ENCODE measurements around the gene FAM169A. TPM values are rescaled to one million over a fixed set of nuclear protein-coding genes. Genes with fewer than 3 reads are reported as not detected.

FAM169A gene
- total and polyA plus RNA-seq, 2 of the 4 experiments (the other 2 are of a cell fraction): under 0.01 TPM; not detected in 1

GRCh38 chr5:74895906-74896305 is 29.7 kb upstream of the FAM169A start:
- Histone ChIP-seq H2BK15ac (ENCODE audit: low read depth, low read length) (no peak overlapping the region), H2AK5ac (ENCODE audit: low read depth, low read length) (no peak overlapping the region), H2BK5ac (ENCODE audit: low read depth, low read length, poor library complexity, severe bottlenecking) (no peak overlapping the region), H3K27me3 (ENCODE audit: control insufficient read depth, insufficient read depth, low read length) (no peaks in the 10 kb centered on the region), H2AK9ac (replicated peaks; ENCODE audit: low read depth, low read length, poor library complexity) (no peak overlapping the region), H3K9me1 (ENCODE audit: insufficient read depth, low read length) (no peaks in the 10 kb centered on the region), H3K9ac (ENCODE audit: low read depth, low read length) (no peak overlapping the region), H3K14ac (replicated peaks; ENCODE audit: low read depth, low read length) (no peak overlapping the region), H3K4ac (ENCODE audit: low read depth, low read length) (no peak overlapping the region), H2BK20ac (ENCODE audit: low read depth, low read length) (no peak overlapping the region), H3K9me3 (ENCODE audit: control insufficient read depth, insufficient read depth, low read length) (peaks cover 4% of the 10 kb centered on the region; the same call in 1 of the 2 replicates), H4K5ac (ENCODE audit: low read depth, low read length) (no peak overlapping the region), H3K4me2 (ENCODE audit: low read depth, low read length) (no peak overlapping the region), H3K36me3 (ENCODE audit: control insufficient read depth, insufficient read depth, low read length) (no peaks in the 10 kb centered on the region), H3K4me1 (ENCODE audit: control insufficient read depth, insufficient read depth, low read length) (no peaks in the 10 kb centered on the region), H3K18ac (ENCODE audit: low read depth, low read length) (no peak overlapping the region), H3K23ac (ENCODE audit: low read depth, low read length) (no peak overlapping the region), H2BK120ac (ENCODE audit: low read depth, low read length) (no peak overlapping the region), H3K4me3 (ENCODE audit: insufficient read depth, low read depth, low read length) (no peak overlapping the region), H3K79me1 (ENCODE audit: low read depth in 1 of 2, low read length in 2 of 2) (no peaks in the 10 kb centered on the region), H2AFZ (replicated peaks; ENCODE audit: low read length, poor library complexity) (no peak overlapping the region), H4K20me1 (ENCODE audit: insufficient read depth, low read length) (no peaks in the 10 kb centered on the region), H3K56ac (ENCODE audit: extremely low read depth, insufficient read depth, low read length) (no peak overlapping the region), H4K91ac (ENCODE audit: insufficient read depth, low read depth, low read length) (no peak overlapping the region), H3K27ac (ENCODE audit: insufficient read depth, low read length) (no peak overlapping the region), H4K8ac (ENCODE audit: low read depth in 2 of 2, low read length in 2 of 2) (no peak overlapping the region)
- ChIA-PET CTCF (no interaction called here), POLR2A (ENCODE audit: unreplicated experiment) (interaction anchor here (0.6 kb wide), 1 partner anchor 75 kb away, joined by 4 read pairs; no protein-coding TSS in a partner anchor)
- dilution Hi-C loops (cut with HindIII; ENCODE audit: low sequenced_read_pairs, unreplicated experiment) (no loop called here), intact Hi-C loops (cut with micrococcal nuclease) (no loop called here), in situ Hi-C loops (cut with MboI; ENCODE audit: low sequenced_read_pairs) (no loop called here)
- no TSS peak for BruUV-seq (replicated peaks)
- WGBS, 2 experiments (ENCODE audit: extremely low coverage in 2 of 2, insufficient read length in 1 of 2): 3% methylated on average over 5 of the region's 5 CpGs; no CpG with 5 or more reads in 1 of the 2 experiments
- DNase-seq (peak; percentile 59), ATAC-seq (ENCODE audit: low read depth) (peak; percentile 48)
- no peak for TF ChIP-seq RAD21 (IDR thresholded peaks at IDR 0.05; ENCODE audit: low read length)
- TF ChIP-seq USF2 (IDR thresholded peaks at IDR 0.05; ENCODE audit: low read depth, low read length): no peak
- TF ChIP-seq CTCF (conservative IDR thresholded peaks at IDR 0.05; ENCODE audit: low read depth, low read length): no peak
- no peak for TF ChIP-seq NFE2L2 (IDR thresholded peaks at IDR 0.05; ENCODE audit: low read depth, low read length)
- no peak for TF ChIP-seq CEBPB (IDR thresholded peaks at IDR 0.05; ENCODE audit: low read depth, low read length)
- TF ChIP-seq CHD1 (IDR thresholded peaks at IDR 0.05; ENCODE audit: low read depth, low read length): no peak
- TF ChIP-seq POLR2A (IDR thresholded peaks at IDR 0.05; ENCODE audit: low read depth, low read length): no peak
- TF ChIP-seq ELK1 (IDR thresholded peaks at IDR 0.05; ENCODE audit: borderline replicate concordance, low read depth, low read length): no peak
- no peak for TF ChIP-seq MXI1 (IDR thresholded peaks at IDR 0.05; ENCODE audit: borderline replicate concordance, low read depth, low read length)
- no peak for TF ChIP-seq BHLHE40 (IDR thresholded peaks at IDR 0.05; ENCODE audit: low read depth, low read length)
